NCI-H1694 (cell line): ENCODE results near the gene APOL1.
"Not testable (repeated sequence)": the region's sequence is repeated elsewhere in the genome, so short reads cannot be mapped to it uniquely, and the experiment has no call there.

Experiments
- DNase-seq: peaks from one replicate; lab custom pipeline; 2025; lab: John Stamatoyannopoulos, UW

The APOL1 gene

GRCh38 chr22:36271231-36271630 lies 18.3 kb downstream of the APOL1 start:
- DNase-seq = not testable (repeated sequence)

GRCh38 chr22:36271951-36272350 lies 19.0 kb downstream of the APOL1 start:
- not testable (repeated sequence) for DNase-seq

- DNase-seq = no peak
These were observed 21.6 kb downstream of the APOL1 start for GRCh38 chr22:36274531-36274930.

DNA sequence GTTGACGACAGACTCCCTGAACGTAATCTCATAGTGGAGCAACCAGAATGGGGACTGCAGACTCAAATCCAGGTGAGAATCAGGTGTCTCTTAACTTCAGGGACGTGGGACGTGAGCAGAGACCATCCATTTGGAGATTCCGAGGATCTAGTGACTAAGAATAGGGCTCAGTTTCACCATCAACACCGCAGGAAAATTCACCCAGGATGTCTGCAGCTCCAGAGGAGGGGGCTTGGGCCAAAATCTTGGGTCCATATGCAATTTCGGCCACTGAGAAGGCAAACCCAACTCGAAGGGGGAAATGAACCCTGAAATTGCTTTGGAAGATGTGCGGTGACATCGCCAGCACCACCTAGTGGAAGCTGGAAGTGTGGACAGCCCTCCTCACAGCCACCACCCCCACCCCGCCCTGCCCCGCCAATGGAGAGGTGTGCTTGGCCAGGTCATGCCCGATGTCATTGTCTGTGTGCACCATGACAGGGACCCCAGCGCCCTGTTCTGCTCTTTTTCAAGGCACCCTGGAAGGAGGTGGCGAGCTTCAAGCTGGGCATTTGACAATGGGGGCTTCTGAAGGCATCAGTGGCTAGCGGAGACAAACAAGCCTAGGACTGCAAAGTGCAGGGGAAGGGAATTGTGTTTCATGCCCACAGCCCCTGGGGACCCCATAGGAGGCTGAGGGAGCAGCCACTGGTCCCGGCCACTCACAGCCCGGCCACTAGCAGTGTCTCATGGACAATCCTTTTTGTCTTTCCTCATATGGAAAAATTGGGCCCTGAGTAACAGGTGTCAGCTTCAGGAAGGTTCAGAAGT lies 24.8 kb downstream of the APOL1 start:
- peak; percentile 1 for DNase-seq

- no peak for DNase-seq
These were observed 26.3 kb downstream of the APOL1 start for GRCh38 chr22:36279219-36279666.

DNA sequence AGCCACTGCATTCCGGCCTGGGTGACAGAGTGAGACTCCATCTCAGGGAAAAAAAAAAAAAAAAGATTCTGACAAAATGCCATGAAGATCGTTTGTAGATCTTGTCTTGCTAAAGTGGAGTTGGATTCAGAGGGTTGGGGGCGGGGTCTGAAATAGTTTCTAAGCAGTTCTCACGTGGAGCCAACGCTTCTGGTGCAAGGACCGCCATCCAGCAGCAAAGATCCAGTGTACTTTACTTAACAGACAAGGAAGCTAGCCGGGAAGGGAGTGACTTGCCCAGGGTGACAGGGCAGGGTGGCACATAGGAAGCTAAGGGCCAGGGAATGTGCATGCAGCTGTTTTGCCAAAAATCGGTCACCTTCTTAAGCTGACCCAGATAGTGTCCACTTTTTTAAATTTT lies 27.4 kb downstream of the APOL1 start:
- DNase-seq = no peak

DNA sequence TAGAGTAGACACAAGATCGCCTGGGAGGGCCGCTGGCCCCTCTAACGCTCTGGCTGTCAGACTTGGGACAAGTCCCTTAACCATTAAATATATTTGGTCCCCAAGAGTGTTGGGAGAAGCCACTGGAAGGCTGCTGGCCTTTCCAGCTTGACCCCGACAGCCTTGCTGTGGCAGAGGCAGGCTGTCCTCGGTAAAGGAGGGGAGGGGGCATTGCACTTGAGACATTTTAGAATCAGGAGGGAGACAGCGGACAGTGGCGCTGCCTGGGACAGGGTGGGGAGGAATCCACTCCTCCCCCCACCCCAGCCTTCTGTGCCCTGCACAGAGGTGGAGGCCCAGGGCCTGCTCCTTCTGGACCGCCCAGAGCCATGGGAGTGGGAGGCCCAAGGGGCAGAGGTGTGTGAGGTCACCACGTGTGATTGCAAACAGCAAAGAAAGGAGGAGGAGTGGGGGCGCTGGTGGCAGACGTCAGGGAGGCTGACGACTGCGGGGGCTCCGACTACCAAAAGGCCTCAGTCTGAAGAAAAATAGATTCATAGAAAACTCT lies 28.9 kb downstream of the APOL1 start:
- no peak for DNase-seq

- no peak for DNase-seq
These were observed 29.4 kb downstream of the APOL1 start for GRCh38 chr22:36282328-36282831.

- DNase-seq = no peak
These were observed 31.2 kb downstream of the APOL1 start for GRCh38 chr22:36284171-36284571.

DNA sequence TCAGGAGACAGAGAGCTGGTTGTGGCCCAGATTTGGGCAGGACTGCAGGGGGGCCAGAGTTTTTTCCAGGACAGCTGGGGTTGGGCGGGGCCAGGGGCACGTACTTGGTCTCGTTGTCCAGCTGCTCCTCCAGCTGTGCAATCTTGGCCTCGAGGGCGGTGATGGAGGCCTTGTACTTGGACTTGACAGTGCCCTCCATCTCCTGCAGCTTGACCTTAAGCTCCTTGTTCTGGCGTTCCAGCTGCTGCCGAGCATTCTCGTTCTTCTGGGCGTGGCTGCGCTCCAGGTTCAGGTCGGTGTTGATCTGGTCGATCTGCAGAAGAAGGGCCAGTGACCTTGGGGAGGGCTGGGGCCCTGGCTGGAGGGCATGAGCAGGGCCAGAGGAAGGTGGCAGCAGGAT lies 32.1 kb downstream of the APOL1 start:
- no peak for DNase-seq

DNA sequence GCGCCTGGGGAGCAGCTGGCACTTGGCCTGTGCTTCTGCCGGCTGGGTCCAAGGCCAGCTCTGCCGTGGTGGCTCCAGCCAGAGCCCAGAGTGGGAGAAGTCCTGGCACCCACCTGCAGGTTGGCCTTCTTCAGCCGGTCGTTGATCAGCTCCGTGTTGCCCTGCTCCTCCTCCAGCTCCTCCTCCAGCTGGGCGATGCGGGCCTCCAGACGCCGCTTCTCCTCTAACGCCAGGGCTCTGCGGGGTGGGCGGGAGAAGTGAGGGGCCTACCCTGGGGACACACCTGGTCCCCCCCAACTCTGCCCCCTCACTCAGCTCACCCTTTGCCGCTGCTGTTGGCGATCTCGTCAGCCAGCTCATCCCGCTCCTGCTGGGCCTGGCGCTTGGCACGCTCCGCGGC lies 32.6 kb downstream of the APOL1 start:
- DNase-seq = no peak

DNA sequence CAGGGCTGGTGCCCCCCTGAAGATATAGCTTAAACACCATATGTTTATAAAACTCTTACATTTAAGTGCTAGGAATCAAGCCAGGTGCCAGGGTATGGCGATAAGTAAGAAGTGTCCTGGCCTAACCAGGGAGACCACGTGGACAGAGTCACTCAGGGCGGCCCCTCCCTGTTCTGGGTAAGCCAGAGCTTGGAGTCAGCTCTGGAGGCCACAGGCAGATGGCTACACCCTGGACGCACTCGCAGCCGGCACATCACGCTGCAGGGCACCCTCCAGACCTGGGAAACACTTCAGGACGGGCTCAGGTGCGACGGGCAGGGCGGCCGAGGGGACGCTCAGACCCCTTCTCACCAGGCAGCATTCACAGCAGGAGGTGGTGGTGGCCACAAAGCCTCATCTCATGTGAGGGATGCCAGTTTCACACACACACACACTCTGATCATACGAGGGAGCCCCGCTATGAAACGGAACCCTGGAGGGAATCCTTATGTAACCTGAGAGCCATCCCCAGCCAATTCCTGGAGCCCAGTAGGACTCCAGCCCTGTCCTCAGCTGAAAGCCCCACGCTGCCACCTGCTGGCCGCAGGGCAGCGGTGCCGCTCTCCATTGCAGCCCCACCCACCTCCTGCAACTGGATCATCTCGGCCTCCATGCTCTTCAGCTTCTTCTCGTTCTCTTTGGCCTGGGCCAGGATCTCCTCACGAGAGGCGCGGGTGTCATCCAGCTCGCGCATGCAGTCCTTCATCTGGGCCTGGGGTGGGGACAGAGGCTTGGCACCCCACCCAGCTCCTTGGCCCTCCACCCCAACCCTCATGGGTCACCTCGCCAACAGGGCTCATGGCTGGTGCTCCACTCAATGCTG lies 33.4 kb downstream of the APOL1 start:
- DNase-seq = peak; percentile 63

DNA sequence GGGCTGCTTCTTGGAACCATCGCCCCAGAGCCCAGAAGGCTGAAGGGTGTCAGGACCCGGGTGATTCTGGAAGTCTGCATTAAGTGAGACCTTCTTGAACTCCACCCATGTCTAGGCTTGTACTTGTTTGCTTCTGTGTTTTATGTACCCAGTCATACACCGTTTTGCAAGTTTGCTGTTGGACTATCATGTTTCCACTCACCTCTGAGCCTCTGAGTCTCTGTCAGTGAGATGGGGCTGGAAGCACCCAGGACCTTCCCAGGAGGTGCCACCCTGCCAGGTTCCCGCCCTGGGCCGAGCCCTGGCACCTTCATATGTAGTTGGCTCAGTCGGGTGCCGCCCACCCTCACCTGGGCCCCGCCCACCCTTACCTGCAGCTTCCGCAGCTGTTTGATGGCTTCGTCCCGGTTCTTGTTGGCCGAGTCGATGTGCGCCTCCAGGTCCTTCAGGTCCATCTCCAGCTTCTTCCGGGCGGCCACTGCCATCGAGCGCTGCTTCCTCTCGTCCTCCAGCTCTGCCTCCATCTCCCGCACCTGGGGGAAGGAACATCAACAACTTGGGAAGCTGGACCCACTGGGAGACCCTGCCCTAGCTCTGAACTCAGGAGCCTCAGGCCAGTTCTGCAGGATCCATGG lies 35.1 kb downstream of the APOL1 start:
- DNase-seq = no peak

DNA sequence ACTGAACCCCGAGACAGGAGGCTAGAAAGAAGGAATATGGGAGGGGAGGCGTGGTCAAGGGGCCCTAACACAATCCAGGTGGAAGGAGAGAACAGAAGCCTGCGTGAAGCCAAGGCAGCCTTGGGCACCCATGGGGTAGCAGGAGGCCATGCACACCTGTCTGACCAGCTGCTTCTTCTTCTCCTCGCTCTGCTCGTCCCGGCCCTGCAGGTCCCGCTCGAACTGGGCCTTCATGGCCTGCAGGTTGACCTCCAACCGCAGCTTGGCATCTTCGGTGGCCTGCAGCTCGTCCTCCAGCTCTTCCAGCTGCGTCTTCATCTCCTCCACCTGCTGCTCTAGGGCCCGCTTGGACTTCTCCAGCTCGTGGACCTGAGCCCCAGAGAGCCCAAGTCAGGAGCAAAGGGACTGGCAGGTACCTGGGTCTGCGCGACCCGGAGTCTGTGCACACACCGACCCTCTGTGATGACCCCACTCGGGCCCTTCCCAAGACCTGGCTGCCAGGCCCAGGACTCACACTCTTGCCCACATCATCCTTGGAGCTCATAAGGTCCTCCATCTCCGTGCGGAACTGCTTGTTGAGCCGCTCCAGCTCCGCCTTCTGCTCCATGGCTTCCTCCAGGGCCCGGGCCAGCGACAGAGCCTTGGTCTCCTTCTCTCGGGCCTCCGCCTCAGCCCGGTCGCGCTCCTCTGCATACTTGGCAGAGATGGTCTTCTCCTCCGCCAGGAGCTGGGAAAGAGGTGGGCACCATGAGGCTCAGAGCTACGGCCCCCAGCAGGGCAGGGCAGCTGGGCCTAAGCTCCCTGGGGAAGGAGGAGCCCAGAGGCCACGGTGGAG lies 35.9 kb downstream of the APOL1 start:
- DNase-seq = no peak

- DNase-seq = peak; percentile 29
These were observed 36.5 kb downstream of the APOL1 start for GRCh38 chr22:36289406-36289870.

DNA sequence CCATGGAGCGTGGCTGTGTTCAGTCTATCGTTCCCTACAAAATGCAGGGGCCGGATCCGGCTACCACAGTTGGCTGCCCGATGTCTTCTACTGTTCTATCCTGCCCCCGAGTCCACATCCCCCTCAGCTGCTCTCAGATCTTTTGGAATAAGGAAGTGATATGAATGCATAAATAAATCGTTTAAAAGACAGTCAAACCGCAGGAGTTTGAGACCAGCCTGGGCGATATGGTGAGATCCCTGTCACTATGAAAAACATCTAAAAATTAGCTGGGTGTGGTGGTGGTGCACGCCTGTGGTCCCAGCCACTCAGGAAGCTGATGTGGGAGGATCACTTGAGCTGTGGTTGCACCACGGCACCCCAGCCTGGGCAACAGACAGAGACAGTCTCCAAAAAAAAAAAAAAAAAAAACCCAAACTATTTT lies 37.0 kb downstream of the APOL1 start:
- not testable (repeated sequence) for DNase-seq

DNA sequence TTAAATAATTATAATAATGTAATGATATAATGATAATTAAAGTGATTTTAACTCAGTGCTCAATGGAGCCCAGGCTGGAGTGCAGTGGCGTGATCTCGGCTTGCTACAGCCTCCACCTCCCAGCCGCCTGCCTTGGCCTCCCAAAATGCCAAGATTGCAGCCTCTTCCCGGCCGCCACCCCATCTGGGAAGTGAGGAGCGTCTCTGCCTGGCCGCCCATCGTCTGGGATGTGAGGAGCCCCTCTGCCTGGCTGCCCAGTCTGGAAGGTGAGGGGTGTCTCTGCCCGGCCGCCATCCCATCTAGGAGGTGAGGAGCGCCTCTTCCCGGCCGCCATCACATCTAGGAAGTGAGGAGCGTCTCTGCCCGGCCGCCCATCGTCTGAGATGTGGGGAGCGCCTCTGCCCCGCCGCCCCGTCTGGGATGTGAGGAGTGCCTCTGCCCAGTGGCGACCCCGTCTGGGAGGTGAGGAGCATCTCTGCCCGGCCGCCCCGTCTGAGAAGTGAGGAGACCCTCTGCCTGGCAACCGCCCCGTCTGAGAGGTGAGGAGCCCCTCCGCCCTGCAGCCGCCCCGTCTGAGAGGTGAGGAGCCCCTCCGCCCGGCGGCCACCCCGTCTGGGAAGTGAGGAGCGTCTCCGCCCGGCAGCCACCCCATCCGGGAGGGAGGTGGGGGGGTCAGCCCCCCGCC lies 37.6 kb downstream of the APOL1 start:
- DNase-seq = not testable (repeated sequence)

- DNase-seq = no peak
These were observed 39.2 kb downstream of the APOL1 start for GRCh38 chr22:36291831-36292740.

DNA sequence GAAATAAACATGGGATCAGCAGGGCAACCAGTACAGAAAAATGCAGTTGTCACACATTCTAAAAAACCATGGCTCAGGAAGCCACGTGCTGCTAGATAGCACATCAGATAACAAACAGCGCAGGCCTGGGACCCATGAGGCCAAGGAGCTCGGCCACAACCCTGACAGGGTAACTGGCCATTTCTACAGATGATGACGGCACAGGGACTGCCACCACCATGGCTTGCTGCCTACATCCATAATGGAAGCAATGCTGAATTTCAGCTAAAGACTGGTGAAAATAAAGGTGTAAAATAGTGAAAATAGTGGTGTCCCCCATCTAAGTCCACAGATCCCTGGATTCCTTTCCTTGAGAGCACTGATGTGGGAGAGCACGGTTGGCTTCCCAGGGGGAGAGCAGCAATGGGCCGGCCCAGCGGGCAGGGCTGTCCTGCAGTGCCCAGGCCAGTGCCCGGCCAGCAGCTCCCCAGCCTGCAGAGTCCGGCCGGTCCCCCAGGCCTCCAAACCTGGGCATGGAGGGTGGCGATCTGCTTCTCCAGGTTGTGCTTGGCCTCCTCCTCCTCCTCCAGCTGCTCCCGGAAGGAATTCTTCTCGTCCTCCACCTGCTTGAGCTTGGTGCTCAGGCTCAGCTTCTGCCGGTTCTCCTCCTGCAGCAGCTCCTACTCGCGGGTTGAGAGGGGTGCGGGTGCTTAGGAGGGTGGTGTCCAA lies 40.0 kb downstream of the APOL1 start:
- no peak for DNase-seq
